Uterus (tissue), 4 donors: ENCODE results near the gene GPR137. TPM values are rescaled to one million over a fixed set of nuclear protein-coding genes. Genes with fewer than 3 reads are reported as not detected.
"Not testable (repeated sequence)": the region's sequence is repeated elsewhere in the genome, so short reads cannot be mapped to it uniquely, and the experiment has no call there.

Source experiments
- DNase-seq, 2 donors: peaks; one replicate each; pipeline ENCODE4 v3.0.0-alpha.2; 2019 to 2020
- H3K27ac ChIP-seq, 2 donors: fragments of 200-600 bp; sonication (generic); 1 replicate in 1 of 2; 2 replicates in 1 of 2; pipeline ENCODE4 v1.5.1; 2016 to 2018
- H3K27me3 ChIP-seq, 2 donors: fragments of 200-600 bp; sonication (generic); one replicate each; pipeline ENCODE4 v1.5.1; 2018 to 2019; ENCODE audit warnings: control low read depth in 1 of 2
- H3K36me3 ChIP-seq, 2 donors: fragments of 200-600 bp; sonication (generic); one replicate each; pipeline ENCODE4 v1.5.1; 2019; ENCODE audit warnings: control low read depth in 1 of 2
- H3K4me1 ChIP-seq, 2 donors: fragments of 200-600 bp; sonication (generic); one replicate each; pipeline ENCODE4 v1.5.1; 2018 to 2019; ENCODE audit warnings: control low read depth in 1 of 2
- H3K4me3 ChIP-seq, 2 donors: fragments of 200-600 bp; sonication (generic); 1 replicate in 1 of 2; 2 replicates in 1 of 2; pipeline ENCODE4 v1.5.1; 2018 to 2019; ENCODE audit warnings: mild to moderate bottlenecking in 1 of 2
- H3K9me3 ChIP-seq, 2 donors: fragments of 200-600 bp; sonication (generic); one replicate each; pipeline ENCODE4 v1.5.1; 2019; ENCODE audit warnings: control low read depth in 1 of 2
- CTCF ChIP-seq, 4 experiments: fragments of 200-600 bp in 2 of 4; fragments of 450-650 bp in 2 of 4; sonication (generic) in 2 of 4; IDR thresholded peaks; one replicate each; pipeline ENCODE4 v1.5.1; 2016 to 2019; ENCODE audit warnings: antibody characterized with exemption in 4 of 4, mild to moderate bottlenecking in 2 of 4, moderate library complexity in 1 of 4
- POLR2A ChIP-seq, 2 donors: fragments of 450-650 bp; IDR thresholded peaks; one replicate each; pipeline ENCODE4 v1.6.1; 2016; ENCODE audit warnings: antibody characterized with exemption in 2 of 2, mild to moderate bottlenecking in 1 of 2, moderate library complexity in 1 of 2
- intact Hi-C: fragments of 100-400 bp; cut with DNase I; formaldehyde crosslinking; loops from one replicate; pipeline ENCODE4 v1.15.1; 2023; ENCODE audit warnings: low total_unique reads
- total RNA-seq, 4 donors: library from RNA; depleted of rRNA in 3 of 4; stranded (reverse); fragments of >200 nt in 3 of 4; gene quantifications; one replicate each; pipeline versions ENCODE4 v1.1.0 to v1.2.4, GENCODE V29; 2014 to 2023
- donor health status: DM: yes; HTN: yes; CAD: no.

Gene GPR137
- total RNA-seq, 4 donors from 2014 or later, result 0.51 to 32.3 (median 10.6) TPM

GRCh38 chr11:64306563-64306875 lies 20.9 kb downstream of the GPR137 start:
- no peaks in the 10 kb centered on the region for H3K27me3 ChIP-seq
- no peaks in the 10 kb centered on the region for H3K9me3 ChIP-seq
- intact Hi-C loops, result no loop called here
- peak overlapping the region; percentile 53 to 63 for H3K4me3 ChIP-seq
- H3K36me3 ChIP-seq, result no peaks in the 10 kb centered on the region
- no peak for DNase-seq
- H3K4me1 ChIP-seq, result peaks cover 0 to 12% of the 10 kb centered on the region in 2 donors
- no peak for TF ChIP-seq CTCF (IDR thresholded peaks at IDR 0.05)
- TF ChIP-seq POLR2A (IDR thresholded peaks at IDR 0.05), result no peak
- H3K27ac ChIP-seq, result peak overlapping the region; percentile 55 to 92

- no peak overlapping the region for H3K4me3 ChIP-seq
- no peak for TF ChIP-seq POLR2A (IDR thresholded peaks at IDR 0.05)
- TF ChIP-seq CTCF (IDR thresholded peaks at IDR 0.05), result no peak
- no peaks in the 10 kb centered on the region for H3K27me3 ChIP-seq
- peak overlapping the region; percentile 55 to 92 for H3K27ac ChIP-seq
- no peaks in the 10 kb centered on the region for H3K9me3 ChIP-seq
- peaks cover 0 to 12% of the 10 kb centered on the region in 2 donors for H3K4me1 ChIP-seq
- DNase-seq, result no peak
- intact Hi-C loops, result no loop called here
- no peaks in the 10 kb centered on the region for H3K36me3 ChIP-seq
Observed at GRCh38 chr11:64306876-64307622, 21.4 kb downstream of the GPR137 start.

- H3K27ac ChIP-seq, intact Hi-C loops: not testable (repeated sequence)
Observed at GRCh38 chr11:64307795-64308194, 22.1 kb downstream of the GPR137 start.

GRCh38 chr11:64312947-64313346 lies 27.3 kb downstream of the GPR137 start:
- no peak for DNase-seq
- Histone ChIP-seq H3K27ac (no peak overlapping the region), H3K4me1 (no peaks in the 10 kb centered on the region), H3K27me3 (no peaks in the 10 kb centered on the region), H3K4me3 (no peak overlapping the region), H3K36me3 (no peaks in the 10 kb centered on the region), H3K9me3 (no peaks in the 10 kb centered on the region)
- TF ChIP-seq CTCF (IDR thresholded peaks at IDR 0.05) (no peak), POLR2A (IDR thresholded peaks at IDR 0.05) (no peak)
- intact Hi-C loops, result no loop called here

More at GRCh38 chr11:64307795-64308194, 22.1 kb downstream of the GPR137 start:
- H3K9me3 ChIP-seq, H3K27me3 ChIP-seq, H3K4me3 ChIP-seq, DNase-seq, H3K36me3 ChIP-seq: not testable (repeated sequence)
- H3K4me1 ChIP-seq, result peaks cover 0 to 12% of the 10 kb centered on the region in 2 donors

- peak overlapping the region; percentile 37 to 47 for H3K27ac ChIP-seq
- H3K9me3 ChIP-seq, result no peaks in the 10 kb centered on the region
- no peak for DNase-seq
- intact Hi-C loops, result no loop called here
- H3K36me3 ChIP-seq, result no peaks in the 10 kb centered on the region
- no peaks in the 10 kb centered on the region for H3K27me3 ChIP-seq
- TF ChIP-seq POLR2A (IDR thresholded peaks at IDR 0.05) (no peak), CTCF (IDR thresholded peaks at IDR 0.05) (no peak)
- H3K4me3 ChIP-seq, result no peak overlapping the region
- no peaks in the 10 kb centered on the region for H3K4me1 ChIP-seq
Observed at GRCh38 chr11:64313491-64314145, 28.0 kb downstream of the GPR137 start.
